HFF-Myc (cell line): ENCODE results near the gene OTOS.

ENCODE experiments used
- DNase-seq: peaks from one replicate; pipeline ENCODE4 v3.0.0-alpha.2; 2011; ENCODE audit warnings: low read depth; ENCODE audit errors: extremely low read depth
- H3K4me3 ChIP-seq: replicated peaks from 2 replicates; pipeline ENCODE4 v1.5.1; 2011; ENCODE audit warnings: low read depth, mild to moderate bottlenecking, control low read depth, low read length
- TF ChIP-seq, protein P1 (sequence below): IDR thresholded peaks from 2 replicates; pipeline ENCODE4 v1.5.1; 2012; ENCODE audit warnings: mild to moderate bottlenecking, low read depth, low read length, control low read depth; ENCODE audit errors: missing control alignments

Gene OTOS

DNA sequence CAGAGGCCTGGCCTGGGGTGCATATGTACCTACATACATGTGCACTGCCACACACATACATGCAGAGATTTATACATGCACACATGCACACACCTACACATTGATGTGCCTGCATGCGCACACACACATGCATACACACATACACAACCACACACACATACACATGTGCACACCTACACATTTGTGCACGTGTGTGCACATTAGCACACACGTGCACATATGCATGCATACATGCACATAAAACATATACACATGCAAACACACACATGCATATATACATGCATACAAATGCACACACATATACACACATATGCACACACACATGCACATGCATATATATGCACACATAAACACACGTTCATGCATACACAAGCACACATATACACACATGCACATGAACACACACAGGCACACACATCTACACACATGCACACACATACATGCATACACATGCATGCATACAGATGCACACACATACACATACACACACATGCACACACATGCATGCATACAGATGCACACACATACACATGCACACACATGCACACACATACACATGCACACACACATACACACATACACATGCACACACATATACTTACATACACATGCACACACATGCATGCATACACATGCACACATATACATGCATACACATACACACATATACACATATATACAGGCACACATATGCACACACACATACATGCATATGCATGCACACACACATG is 23.6 kb upstream of the OTOS start:
- DNase-seq, result no peak
- TF ChIP-seq, protein P1, sequence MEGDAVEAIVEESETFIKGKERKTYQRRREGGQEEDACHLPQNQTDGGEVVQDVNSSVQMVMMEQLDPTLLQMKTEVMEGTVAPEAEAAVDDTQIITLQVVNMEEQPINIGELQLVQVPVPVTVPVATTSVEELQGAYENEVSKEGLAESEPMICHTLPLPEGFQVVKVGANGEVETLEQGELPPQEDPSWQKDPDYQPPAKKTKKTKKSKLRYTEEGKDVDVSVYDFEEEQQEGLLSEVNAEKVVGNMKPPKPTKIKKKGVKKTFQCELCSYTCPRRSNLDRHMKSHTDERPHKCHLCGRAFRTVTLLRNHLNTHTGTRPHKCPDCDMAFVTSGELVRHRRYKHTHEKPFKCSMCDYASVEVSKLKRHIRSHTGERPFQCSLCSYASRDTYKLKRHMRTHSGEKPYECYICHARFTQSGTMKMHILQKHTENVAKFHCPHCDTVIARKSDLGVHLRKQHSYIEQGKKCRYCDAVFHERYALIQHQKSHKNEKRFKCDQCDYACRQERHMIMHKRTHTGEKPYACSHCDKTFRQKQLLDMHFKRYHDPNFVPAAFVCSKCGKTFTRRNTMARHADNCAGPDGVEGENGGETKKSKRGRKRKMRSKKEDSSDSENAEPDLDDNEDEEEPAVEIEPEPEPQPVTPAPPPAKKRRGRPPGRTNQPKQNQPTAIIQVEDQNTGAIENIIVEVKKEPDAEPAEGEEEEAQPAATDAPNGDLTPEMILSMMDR, result no peak
- no peak overlapping the region for H3K4me3 ChIP-seq

DNA sequence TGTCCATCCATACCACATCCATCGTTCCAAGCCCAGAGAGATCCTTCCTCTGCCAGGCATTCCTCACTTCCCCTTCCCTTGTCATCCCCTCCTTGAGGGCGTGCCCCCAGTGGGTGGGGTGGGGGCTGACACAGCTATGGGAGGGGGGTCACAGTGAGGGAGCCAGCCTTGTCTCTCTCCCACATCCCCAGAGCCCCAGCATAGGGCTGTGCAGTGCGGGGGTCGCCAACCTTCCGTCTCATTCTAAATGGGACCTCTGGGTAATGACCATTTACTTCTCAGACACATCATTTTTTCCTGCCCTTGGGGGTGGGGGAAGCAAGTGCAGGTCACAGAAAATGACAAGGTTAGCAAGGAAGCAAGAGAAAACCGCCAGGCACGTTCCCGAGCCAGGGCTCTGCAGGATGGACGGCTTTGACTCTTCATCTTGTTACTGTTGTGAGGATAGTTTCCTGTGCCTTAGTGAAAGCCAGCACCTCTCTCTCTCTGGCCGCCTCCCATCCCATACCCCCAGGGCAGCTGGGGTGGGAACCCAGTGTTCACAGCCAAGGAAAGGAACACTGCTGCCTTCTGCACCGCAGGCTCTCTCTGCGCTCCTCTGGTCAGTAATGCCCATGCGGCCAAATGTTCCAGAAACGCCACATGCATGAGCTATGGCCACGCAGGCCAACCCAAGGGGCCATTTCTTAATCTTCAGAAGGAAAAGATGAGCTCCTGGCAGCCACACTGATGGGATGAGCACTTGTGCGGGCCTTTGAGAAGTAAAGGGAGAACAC is 22.7 kb upstream of the OTOS start:
- no peak for DNase-seq
- TF ChIP-seq, protein P1, result no peak
- H3K4me3 ChIP-seq, result no peak overlapping the region

DNA sequence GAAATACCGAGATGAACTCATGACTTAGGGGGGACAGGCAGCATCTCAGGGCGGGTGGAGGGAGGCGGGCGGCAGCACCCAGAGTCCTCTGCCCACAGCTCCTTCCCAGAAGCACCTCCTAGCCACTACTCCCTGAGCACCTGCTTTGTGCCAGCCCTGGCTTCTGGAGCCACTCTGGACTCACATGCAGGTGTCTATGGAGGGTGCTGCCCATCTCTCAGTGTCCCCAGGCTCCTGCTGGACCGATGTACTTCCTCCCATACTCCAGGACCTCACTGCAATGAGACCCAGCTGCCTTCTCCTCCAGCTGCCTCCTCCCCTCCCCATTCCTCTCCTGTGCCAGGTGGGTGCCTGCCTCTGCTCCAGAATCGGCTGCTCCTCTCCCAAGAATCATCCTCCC is 22.1 kb upstream of the OTOS start:
- no peak overlapping the region for H3K4me3 ChIP-seq
- DNase-seq, result no peak
- TF ChIP-seq, protein P1, result no peak

DNA sequence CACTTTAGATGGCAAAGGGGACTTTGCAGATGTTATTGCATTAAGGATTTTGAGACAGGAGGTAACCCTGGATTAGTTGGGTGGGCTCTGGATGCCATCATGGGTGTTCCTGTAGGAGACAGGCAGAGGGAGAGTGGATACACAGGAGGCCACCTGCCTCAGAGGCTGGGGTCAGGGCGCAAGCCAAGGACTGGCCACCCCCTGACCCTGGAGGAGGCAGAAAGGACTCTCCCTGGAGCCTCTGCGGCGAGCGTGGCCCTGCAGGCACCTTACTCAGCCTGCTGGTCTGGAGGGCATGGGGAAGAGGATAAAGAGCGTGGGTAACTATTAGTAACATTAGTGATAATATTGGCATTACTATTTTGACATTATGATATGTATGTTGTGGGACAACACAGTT is 21.6 kb upstream of the OTOS start:
- no peak overlapping the region for H3K4me3 ChIP-seq
- TF ChIP-seq, protein P1, result no peak
- no peak for DNase-seq

DNA sequence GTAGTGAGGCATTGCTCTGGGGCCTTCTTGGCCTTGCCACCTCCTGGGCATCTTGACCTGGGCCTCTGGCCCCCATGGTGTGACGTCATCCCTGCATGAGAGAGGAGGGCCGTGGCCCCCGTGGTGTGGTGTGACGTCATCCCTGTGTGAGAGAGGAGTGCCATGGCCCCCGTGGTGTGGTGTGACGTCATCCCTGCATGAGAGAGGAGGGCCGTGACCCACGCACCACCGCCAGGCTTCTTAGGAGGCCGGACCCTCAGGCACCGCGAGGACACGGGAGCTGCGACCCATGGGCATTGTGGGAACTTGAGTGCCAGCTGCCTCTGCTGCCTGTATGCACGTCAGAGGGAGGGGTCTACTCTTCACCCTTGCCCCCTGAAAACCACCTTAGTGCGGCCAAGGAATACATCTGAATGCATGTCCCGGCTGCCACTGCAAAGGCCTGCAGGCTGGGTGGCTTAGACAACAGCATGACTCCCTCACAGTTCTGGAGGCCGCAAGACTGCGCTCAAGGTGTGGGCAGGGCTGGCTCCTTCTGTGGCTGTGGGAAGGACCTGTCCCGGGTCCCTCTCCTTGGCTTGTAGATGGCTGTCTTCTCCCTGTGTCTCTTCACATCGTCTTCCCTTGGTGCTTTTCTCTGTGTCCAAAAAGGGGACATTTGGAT is 20.8 kb upstream of the OTOS start:
- TF ChIP-seq, protein P1, result no peak
- DNase-seq, result no peak
- no peak overlapping the region for H3K4me3 ChIP-seq

DNA sequence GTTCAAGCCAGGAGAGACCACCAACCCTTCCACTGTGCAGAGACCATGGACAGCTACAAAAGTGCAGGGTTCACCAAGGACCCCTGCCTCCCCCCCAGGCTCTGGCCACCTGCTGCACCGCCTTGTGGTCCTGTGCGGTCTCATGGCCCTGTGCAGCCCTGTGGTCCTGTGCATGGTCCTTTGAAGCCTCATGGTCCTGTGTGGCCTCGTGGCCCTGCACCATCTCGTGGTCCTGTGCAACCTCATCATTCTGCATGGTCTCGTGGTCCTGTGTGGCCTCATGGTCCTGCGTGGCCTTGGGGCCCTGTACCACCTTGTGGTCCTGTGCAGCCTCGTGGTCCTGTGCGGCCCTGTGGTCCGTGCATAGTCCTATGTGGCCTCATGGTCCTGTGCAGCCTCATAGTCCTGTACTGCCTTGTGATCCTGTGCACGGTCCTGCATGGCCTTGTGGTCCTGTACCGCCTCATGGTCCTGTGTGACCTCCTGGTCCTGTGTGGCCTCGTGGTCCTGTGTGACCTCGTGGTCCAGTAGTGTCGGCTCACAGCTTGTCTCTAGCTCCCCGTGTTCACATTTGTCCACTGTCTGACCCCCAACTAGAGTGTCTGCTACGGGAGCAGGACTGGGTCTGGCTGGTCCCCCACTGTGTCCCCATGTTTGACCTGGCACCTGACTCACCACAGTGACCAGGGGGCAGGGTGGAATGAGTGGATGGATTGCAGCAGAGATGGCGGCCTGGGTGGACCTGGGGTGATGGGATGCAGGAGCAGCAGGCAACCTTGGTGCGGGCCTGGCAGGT is 20.0 kb upstream of the OTOS start:
- TF ChIP-seq, protein P1, result no peak
- DNase-seq, result no peak
- H3K4me3 ChIP-seq, result no peak overlapping the region
